Activated CD8-positive, alpha-beta memory T cell treated with anti-CD3 and anti-CD28 coated beads for 36 hours (primary cell): ENCODE measurements around the gene ANKRD33. TPM values are rescaled to one million over a fixed set of nuclear protein-coding genes. Genes with fewer than 3 reads are reported as not detected.

Experiments used
- CTCF ChIA-PET: fragments of 350-600 bp; sonication (Branson Sonifier 250); formaldehyde crosslinking; loops from one replicate; lab custom pipeline; 2021; ENCODE audit warnings: antibody characterized with exemption; lab: Charles Lee
- POLR2A ChIA-PET: fragments of 350-600 bp; sonication (Branson Sonifier 250); formaldehyde crosslinking; loops from one replicate; lab custom pipeline; 2021; ENCODE audit warnings: antibody characterized with exemption; lab: Charles Lee
- total RNA-seq, 2 experiments: library from RNA; stranded (reverse); gene quantifications; one replicate each; pipeline ENCODE4 v1.2.3, GENCODE V29; 2021

The ANKRD33 gene
- total RNA-seq, 2 experiments from 2014 or later, result not detected

DNA sequence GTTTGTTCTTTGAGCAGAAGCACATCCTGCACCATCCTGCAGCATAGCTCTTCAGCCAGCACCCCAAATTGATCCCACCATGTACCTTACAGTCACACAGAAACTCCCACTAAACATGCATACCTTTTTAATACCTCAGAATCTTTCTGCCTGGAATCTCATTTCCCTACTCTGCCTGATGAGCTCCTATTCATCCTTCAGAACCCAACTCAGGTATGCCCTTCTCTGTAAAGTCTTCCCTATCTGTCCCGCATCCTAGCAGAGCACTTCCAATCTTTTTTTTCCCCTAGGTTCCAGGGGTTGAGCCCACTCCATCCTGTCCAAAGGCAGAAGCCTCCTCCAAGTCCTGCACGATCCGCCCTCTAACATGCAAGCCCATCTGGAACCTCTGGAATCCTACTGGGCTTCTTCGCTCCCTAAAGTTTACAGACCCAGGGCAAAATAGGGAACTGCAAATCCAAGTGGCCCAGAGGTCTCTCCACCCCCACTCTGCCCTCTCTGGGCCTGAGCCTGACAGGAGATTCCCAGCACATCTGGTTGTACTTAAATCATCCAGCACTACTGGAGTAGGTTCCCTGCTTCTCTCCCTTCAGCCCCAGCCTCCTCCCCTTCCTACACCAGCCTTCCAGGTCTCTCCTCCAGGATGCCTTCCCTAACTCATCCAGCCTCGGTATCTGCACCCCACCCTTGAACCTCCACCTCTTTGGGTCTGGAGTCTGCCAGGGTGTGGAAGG is 35.3 kb upstream of the ANKRD33 start:
- POLR2A ChIA-PET, result no interaction called here
- CTCF ChIA-PET, result interaction anchor here (1.2 kb wide), 1 partner anchor 11 kb away, joined by 3 read pairs; no protein-coding TSS in a partner anchor

GRCh38 chr12:51855586-51856428 is 32.1 kb upstream of the ANKRD33 start:
- ChIA-PET CTCF (no interaction called here), POLR2A (no interaction called here)

DNA sequence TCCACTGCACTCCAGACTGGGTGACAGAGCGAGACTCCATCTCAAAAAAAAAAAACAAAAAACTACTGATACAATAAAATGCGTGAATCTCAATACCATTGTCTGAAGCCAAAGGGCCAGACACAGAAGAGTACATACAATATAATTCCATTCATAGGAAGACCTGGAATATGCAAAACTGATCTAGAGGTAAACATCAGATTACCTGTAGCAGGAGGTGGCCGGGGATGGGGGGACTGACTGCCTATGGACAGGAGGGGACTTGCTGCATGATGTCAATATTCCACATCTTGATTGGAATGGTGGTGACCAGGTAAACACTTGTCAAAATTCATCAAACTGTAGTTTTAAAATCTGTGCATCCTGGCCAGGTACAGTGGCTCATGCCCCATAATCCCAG is 26.9 kb upstream of the ANKRD33 start:
- CTCF ChIA-PET, result no interaction called here
- POLR2A ChIA-PET, result no interaction called here

GRCh38 chr12:51862947-51863346 is 25.0 kb upstream of the ANKRD33 start:
- POLR2A ChIA-PET, result no interaction called here
- CTCF ChIA-PET, result interaction anchor here (1.4 kb wide), 1 partner anchor 11 kb away, joined by 3 read pairs; no protein-coding TSS in a partner anchor

GRCh38 chr12:51863363-51863932 is 24.5 kb upstream of the ANKRD33 start:
- ChIA-PET CTCF (interaction anchor here (1.4 kb wide), 1 partner anchor 12 kb away, joined by 3 read pairs; no protein-coding TSS in a partner anchor), POLR2A (no interaction called here)

DNA sequence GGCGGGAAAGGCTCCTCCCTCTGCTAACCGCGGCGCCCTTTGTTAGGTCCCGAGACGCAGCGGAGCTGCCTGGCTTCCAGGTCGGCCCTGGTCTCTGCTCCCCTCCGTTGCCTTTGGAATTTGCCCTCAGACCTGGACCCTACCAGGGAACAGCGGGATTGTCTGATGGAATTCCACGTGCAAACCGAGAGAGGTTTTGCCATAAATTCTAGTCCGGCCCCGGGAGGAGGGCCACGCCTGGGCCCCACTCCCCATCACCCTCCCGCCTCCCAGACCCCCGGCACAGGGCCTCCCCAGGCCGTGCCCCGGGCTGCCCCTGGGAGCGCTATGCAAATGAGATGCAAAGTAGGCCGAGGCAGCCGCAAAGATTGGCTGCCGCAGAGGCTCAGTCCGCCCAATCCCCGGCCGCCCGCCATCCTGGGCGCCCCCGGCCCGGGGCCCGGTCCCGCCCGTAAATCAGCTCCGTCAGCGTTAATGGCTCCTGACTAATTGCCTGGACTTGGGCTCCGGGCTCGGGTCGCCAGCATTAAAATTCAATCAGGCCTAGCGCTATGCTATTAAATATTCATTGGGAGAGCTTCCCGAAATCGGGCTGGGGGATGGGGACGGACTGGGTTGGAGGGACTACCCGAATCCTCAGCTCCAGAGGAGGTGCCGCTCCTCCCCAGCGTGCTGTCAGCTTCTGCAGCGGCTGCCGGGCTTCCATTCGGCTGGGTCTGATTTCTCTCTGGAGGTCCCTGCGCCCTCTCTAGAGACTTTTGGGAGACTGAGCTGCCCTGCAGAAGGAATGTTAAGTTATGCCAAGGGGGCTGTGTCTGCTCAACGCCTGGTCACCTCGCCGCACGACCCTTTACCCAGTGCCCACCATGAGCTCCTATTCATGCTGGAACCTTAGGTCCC is 23.7 kb upstream of the ANKRD33 start:
- POLR2A ChIA-PET, result no interaction called here
- CTCF ChIA-PET, result interaction anchor here (0.6 to 1.9 kb wide), 3 partner anchors 11 to 294 kb away, joined by 3 to 5 read pairs (median 3); no protein-coding TSS in a partner anchor

GRCh38 chr12:51864833-51865670 is 22.9 kb upstream of the ANKRD33 start:
- POLR2A ChIA-PET, result no interaction called here
- CTCF ChIA-PET, result interaction anchor here (1.9 kb wide), 1 partner anchor 10 kb away, joined by 5 read pairs; no protein-coding TSS in a partner anchor

DNA sequence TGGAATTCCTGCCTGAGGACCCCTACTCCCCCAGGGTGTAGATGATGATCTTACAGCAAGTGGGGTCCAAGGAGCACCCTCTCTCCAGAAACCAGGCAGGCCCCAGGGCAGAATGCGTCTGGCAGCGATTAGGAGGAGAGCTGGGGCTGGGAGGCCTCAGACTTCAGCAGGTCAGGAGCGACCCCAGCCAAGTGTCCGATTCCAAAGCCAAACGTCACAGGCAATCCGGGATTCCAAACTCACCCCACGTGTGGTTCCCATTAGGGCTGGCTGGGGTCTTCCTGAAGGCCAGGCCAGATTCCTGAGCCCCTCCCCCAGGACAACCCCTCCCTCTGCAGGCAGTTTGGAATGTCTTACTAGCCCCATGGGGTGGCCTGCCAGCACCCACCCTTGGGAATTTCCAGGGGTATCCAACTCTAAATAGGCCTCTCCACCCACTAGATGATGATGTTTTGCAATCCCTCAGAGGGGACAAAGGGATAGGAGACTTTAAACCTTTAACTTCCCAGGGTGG is 22.1 kb upstream of the ANKRD33 start:
- ChIA-PET POLR2A (no interaction called here), CTCF (interaction anchor here (1.9 kb wide), 1 partner anchor 9 kb away, joined by 5 read pairs; no protein-coding TSS in a partner anchor)

- POLR2A ChIA-PET, result interaction anchor here (0.7 kb wide), 1 partner anchor 84 kb away, joined by 6 read pairs; no protein-coding TSS in a partner anchor
- CTCF ChIA-PET, result no interaction called here
Observed at GRCh38 chr12:51866324-51866723, 21.6 kb upstream of the ANKRD33 start.

DNA sequence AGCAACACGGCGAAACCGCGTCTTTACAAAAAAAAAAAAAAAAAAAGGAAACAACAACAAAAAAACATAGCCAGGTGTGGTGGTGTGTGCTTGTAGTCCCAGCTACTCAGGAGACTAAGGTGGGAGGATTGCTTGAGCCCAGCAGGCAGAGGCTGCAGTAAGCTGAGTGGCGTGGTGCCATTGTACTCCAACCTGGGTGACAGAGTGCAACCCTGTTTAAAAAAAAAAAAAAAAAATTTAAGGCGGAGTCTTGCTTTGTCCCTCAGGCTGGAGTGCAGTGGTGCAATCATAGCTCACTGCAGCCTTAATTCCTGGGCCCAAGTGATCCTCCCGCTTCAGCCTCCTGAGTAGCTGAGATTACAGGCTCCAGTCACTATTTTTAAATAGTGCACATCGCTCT is 21.1 kb upstream of the ANKRD33 start:
- ChIA-PET CTCF (no interaction called here), POLR2A (interaction anchor here (0.7 kb wide), 1 partner anchor 84 kb away, joined by 6 read pairs; no protein-coding TSS in a partner anchor)

DNA sequence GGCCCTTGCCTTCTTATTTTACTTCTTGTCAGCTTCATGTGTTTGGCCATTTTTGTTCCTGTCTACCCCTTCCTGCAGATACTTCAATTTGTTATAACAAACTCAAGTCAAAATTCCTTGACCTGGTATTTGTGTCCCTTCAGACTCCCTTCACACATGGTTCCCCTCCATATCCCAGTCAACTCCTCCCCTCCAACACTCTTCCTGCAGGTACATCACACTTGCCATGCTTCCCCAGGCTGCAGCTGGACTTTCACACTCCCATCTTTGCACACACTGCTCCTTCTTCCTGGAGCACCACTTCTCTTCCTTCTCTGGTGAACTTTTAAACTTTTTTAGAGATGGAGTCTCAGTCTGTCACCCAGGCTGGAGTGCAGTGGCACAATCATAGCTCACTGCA is 20.5 kb upstream of the ANKRD33 start:
- CTCF ChIA-PET, result no interaction called here
- POLR2A ChIA-PET, result no interaction called here

DNA sequence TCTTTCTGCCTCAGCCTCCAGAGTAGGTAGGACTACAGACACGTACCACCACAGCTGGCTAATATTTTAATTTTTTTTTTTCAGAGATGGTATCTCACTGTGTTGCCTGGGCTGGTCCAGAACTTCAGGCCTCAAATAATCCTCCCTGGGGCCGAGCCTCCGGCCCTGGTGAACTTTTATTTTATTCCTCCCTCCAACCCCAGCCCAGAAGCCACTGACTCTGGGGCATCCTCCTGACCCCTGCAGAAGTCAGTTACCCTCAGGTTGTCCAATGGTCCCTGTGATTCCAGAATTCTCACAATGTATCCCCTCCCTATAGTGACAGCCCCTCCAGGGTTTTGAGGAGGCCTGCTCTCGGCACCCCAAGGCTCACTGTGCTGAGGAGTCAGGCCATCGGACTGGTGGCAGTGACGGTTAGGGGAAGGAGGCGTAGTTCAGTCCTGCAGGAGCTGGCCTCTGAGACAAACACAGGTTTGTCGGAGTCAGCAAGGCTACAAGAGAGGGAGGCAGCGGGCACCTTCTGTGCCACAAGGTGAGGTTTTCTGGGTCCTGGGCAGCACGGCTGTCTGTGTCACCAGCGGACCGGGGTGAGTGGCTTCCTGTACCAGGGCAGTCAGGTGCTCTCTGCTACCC is 20.0 kb upstream of the ANKRD33 start:
- POLR2A ChIA-PET, result no interaction called here

GRCh38 chr12:51868821-51869495 is 18.9 kb upstream of the ANKRD33 start:
- POLR2A ChIA-PET, result no interaction called here
- CTCF ChIA-PET, result no interaction called here

More for the DNA sequence above, 20.0 kb upstream of the ANKRD33 start:
- CTCF ChIA-PET, result no interaction called here

DNA sequence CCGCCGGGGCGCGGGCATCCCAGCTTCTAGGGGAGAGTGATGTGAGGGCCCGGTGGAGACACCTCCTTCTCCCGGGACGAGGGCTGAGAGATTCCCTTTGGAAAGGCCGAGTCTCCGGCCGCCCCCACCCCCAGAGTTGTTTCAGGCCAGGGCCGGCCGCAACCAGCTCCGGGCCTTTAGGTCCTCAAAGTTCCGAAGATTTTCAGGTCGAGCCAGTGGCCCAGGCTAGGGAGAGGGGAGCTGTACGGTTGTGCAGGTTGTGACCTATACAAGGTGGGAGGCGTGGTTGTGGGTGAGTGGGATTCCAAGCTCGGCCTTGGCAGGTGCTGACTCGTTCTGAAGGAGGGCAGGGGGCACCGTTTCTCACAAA is 18.4 kb upstream of the ANKRD33 start:
- CTCF ChIA-PET, result interaction anchor here (0.6 kb wide), 1 partner anchor 18 kb away, joined by 11 read pairs; no protein-coding TSS in a partner anchor
- POLR2A ChIA-PET, result no interaction called here

DNA sequence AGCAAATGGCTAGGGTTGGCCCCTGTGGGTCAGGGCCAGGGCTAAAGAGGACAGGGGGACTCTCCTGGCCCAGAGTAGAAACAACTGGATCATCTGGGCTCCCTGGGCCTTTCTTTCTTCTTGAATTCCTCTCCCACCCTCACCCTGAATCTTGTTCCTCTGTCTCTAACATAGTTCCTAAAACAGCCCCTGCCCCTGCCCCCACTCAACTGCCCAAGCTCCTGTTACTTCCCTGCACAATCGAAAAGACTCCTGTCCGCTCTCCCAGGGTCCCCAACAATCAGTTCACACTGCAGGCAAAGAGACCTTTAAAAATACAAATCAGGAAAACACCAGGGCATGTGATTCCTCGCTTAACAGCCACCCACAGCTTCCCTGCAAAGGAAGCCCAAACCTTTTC is 18.0 kb upstream of the ANKRD33 start:
- POLR2A ChIA-PET, result no interaction called here
- CTCF ChIA-PET, result interaction anchor here (0.6 kb wide), 1 partner anchor 19 kb away, joined by 11 read pairs; no protein-coding TSS in a partner anchor

GRCh38 chr12:51870504-51870903 is 17.4 kb upstream of the ANKRD33 start:
- CTCF ChIA-PET, result no interaction called here

GRCh38 chr12:51871126-51871525 is 16.8 kb upstream of the ANKRD33 start:
- CTCF ChIA-PET, result no interaction called here

More at GRCh38 chr12:51870504-51870903, 17.4 kb upstream of the ANKRD33 start:
- POLR2A ChIA-PET, result no interaction called here

More at GRCh38 chr12:51871126-51871525, 16.8 kb upstream of the ANKRD33 start:
- POLR2A ChIA-PET, result no interaction called here
